Breast epithelium (tissue), 4 donors: Measurements from ENCODE around the gene FNDC10. TPM values are rescaled to one million over a fixed set of nuclear protein-coding genes. Genes with fewer than 3 reads are reported as not detected.

Source experiments
- DNase-seq, 2 donors: peaks; one replicate each; pipeline ENCODE4 v3.0.0-alpha.2; 2019; ENCODE audit warnings: low spot score in 2 of 2
- H3K27ac ChIP-seq, 2 donors: fragments of 200-600 bp; sonication (generic) in 1 of 2; one replicate each; pipeline ENCODE4 v1.5.1; 2016 to 2019; ENCODE audit warnings: mild to moderate bottlenecking in 1 of 2
- H3K27me3 ChIP-seq, 2 donors: fragments of 200-600 bp; sonication (generic) in 1 of 2; one replicate each; pipeline versions ENCODE4 v1.5.1 to v1.6.0; 2017 to 2019; ENCODE audit warnings: control low read depth in 1 of 2, mild to moderate bottlenecking in 1 of 2
- H3K36me3 ChIP-seq: fragments of 200-600 bp; one replicate; pipeline ENCODE4 v1.5.1; 2019
- H3K4me1 ChIP-seq, 2 donors: fragments of 200-600 bp; sonication (generic); one replicate each; pipeline ENCODE4 v1.5.1; 2016 to 2019; ENCODE audit warnings: control low read depth in 1 of 2
- H3K4me3 ChIP-seq, 3 donors: fragments of 200-600 bp; sonication (generic); 1 replicate in 2 of 3; 2 replicates in 1 of 3; pipeline ENCODE4 v1.5.1; 2016 to 2019; ENCODE audit warnings: mild to moderate bottlenecking in 3 of 3, moderate library complexity in 2 of 3
- H3K9me3 ChIP-seq, 2 donors: fragments of 200-600 bp; sonication (generic) in 1 of 2; one replicate each; pipeline ENCODE4 v1.5.1; 2016 to 2019; ENCODE audit warnings: control low read depth in 1 of 2
- POLR2A ChIP-seq: fragments of 450-650 bp; IDR thresholded peaks from one replicate; pipeline ENCODE4 v1.6.1; 2016; ENCODE audit warnings: antibody characterized with exemption, mild to moderate bottlenecking, moderate library complexity
- POLR2AphosphoS5 ChIP-seq, 3 donors: sonication (generic); formaldehyde crosslinking; IDR thresholded peaks; one replicate each; pipeline ENCODE4 v1.6.1; 2017; ENCODE audit warnings: antibody characterized with exemption in 3 of 3
- intact Hi-C: fragments of 100-400 bp; cut with DNase I; formaldehyde crosslinking; loops from one replicate; pipeline ENCODE4 v1.15.1; 2023; ENCODE audit warnings: low total_unique reads
- total RNA-seq, 3 donors: library from RNA; depleted of rRNA; stranded (reverse); fragments of >200 nt; gene quantifications; one replicate each; pipeline ENCODE4 v1.1.0, GENCODE V29; 2016
- TF ChIP-seq, protein P1 (sequence below), 3 donors: fragments of 450-650 bp; IDR thresholded peaks; one replicate each; pipeline ENCODE4 v1.5.1; 2016 to 2017; ENCODE audit warnings: antibody characterized with exemption in 3 of 3, mild to moderate bottlenecking in 3 of 3, moderate library complexity in 3 of 3

Gene FNDC10
- total RNA-seq, 3 donors from 2014 or later = 0.48 to 2.9 (median 0.98) TPM

DNA sequence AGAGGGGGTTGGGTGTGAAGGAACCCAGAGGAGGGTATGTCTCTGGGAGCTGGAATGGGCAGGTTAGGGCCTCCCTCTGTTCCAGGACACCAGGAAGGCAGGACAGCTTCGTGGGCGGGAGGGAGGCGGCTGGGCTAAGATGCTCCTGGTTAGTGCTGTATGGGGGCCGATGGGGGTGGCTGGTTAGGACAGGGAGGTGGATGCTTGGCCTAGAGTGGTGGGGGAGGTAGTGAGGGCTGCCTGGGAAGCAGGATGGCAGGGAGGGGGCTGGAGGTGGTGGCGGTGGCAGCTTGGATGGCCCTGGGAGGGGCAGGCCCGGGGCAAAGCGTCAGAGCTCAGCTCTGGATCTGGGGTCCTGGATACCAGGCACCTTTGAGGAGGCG is 25.9 kb upstream of the FNDC10 start:
- Histone ChIP-seq H3K4me1 (no peaks in the 10 kb centered on the region), H3K27me3 (peaks cover 2 to 5% of the 10 kb centered on the region in 2 donors), H3K9me3 (no peaks in the 10 kb centered on the region), H3K36me3 (no peaks in the 10 kb centered on the region), H3K27ac (no peak overlapping the region), H3K4me3 (no peak overlapping the region)
- intact Hi-C loops = loop anchor here (5.0 kb wide), 1 partner anchor 1786 kb away; no protein-coding TSS in a partner anchor
- no peak for DNase-seq
- TF ChIP-seq POLR2A (no peak), POLR2AphosphoS5 (IDR thresholded peaks at IDR 0.05) (no peak)
- TF ChIP-seq, protein P1, sequence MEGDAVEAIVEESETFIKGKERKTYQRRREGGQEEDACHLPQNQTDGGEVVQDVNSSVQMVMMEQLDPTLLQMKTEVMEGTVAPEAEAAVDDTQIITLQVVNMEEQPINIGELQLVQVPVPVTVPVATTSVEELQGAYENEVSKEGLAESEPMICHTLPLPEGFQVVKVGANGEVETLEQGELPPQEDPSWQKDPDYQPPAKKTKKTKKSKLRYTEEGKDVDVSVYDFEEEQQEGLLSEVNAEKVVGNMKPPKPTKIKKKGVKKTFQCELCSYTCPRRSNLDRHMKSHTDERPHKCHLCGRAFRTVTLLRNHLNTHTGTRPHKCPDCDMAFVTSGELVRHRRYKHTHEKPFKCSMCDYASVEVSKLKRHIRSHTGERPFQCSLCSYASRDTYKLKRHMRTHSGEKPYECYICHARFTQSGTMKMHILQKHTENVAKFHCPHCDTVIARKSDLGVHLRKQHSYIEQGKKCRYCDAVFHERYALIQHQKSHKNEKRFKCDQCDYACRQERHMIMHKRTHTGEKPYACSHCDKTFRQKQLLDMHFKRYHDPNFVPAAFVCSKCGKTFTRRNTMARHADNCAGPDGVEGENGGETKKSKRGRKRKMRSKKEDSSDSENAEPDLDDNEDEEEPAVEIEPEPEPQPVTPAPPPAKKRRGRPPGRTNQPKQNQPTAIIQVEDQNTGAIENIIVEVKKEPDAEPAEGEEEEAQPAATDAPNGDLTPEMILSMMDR (IDR thresholded peaks at IDR 0.05) = no peak

- Histone ChIP-seq H3K9me3 (no peaks in the 10 kb centered on the region), H3K36me3 (no peaks in the 10 kb centered on the region), H3K4me1 (no peaks in the 10 kb centered on the region), H3K27ac (no peak overlapping the region), H3K4me3 (no peak overlapping the region), H3K27me3 (peaks cover 0 to under 1% of the 10 kb centered on the region in 2 donors)
- TF ChIP-seq, protein P1 (IDR thresholded peaks at IDR 0.05) = no peak
- TF ChIP-seq POLR2A (no peak), POLR2AphosphoS5 (IDR thresholded peaks at IDR 0.05) (no peak)
- DNase-seq = no peak
- intact Hi-C loops = loop anchor here (5.0 kb wide), 1 partner anchor 1787 kb away; no protein-coding TSS in a partner anchor
Observed at GRCh38 chr1:1625404-1625775, 25.5 kb upstream of the FNDC10 start.

DNA sequence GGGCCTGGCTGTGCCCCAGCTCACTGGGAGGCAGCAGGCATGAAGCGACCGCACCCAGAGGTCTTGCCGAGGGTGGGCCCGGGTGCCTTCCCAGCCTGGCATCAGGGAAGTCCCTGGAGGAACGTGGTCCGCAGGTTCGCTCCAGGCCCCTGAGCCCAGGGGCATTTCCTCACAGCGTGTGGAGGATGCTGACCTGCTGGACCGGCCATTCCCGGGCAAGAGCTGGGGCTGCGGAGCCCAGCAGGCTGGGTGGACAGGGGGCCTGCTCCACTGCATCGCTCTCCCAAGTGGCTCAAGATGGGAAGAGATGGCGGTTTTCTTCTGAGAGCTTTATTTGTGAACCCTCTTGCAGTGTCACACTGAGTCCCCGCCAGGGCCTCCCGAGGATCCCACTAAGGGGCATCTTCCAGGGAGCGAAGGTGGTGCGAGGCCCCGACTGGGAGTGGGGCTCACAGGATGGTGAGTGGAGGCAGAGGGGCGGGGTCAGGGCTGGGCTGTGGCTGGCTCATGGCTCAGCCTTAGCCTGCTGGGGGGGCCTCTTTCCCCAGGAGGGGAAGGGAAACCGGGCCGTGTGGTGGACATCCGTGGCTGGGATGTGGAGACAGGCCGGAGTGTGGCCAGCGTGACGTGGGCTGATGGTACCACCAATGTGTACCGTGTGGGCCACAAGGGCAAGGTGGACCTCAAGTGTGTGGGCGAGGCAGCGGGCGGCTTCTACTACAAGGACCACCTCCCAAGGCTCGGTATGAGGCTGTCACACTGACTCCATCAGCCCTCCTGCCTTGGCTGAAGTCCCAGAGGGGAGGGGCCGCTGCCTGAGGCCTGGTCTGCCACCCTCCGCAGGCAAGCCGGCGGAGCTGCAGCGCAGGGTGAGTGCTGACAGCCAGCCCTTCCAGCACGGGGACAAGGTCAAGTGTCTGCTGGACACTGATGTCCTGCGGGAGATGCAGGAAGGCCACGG is 24.8 kb upstream of the FNDC10 start:
- H3K4me1 ChIP-seq = no peaks in the 10 kb centered on the region
- no peak overlapping the region for H3K4me3 ChIP-seq
- no peaks in the 10 kb centered on the region for H3K9me3 ChIP-seq
- no peaks in the 10 kb centered on the region for H3K27me3 ChIP-seq
- TF ChIP-seq, protein P1 (IDR thresholded peaks at IDR 0.05) = no peak
- TF ChIP-seq POLR2AphosphoS5 (IDR thresholded peaks at IDR 0.05) = no peak
- no peak for TF ChIP-seq POLR2A
- intact Hi-C loops = loop anchor here (5.0 kb wide), 1 partner anchor 1788 kb away; no protein-coding TSS in a partner anchor
- H3K27ac ChIP-seq = no peak overlapping the region
- no peaks in the 10 kb centered on the region for H3K36me3 ChIP-seq
- DNase-seq = no peak

DNA sequence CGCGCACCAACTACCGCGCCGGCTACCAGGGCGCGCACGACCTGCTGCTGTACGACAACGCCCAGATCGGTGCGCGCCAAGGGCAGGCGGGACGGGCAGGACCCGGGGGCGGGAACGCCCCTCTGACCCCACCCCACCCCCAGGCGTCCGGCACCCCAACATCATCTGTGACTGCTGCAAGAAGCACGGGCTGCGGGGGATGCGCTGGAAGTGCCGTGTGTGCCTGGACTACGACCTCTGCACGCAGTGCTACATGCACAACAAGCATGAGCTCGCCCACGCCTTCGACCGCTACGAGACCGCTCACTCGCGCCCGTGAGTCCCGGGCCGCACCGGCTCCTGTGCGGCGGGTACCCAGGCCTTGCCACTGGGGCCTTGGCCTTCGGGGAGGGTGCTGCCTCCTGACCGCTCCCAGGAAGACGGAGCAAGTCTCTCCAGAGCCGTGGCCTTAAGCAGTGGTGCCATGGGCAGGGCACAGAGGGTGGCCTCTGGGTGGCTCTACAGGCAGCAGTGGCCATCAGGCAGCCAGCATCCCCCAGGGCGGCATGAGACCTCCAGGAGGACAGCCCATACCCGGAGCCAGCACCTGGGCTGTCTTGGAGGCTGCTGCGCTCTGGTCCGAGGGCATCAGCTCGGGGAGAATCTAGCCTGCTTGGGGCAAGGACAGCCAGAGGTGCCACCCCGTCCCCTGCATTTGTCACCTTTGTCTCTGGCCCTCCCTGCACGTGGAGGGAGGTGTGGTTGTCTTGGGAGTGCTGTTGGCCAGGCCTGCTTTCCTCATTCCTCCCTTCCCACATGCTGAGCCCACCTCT is 23.9 kb upstream of the FNDC10 start:
- DNase-seq = no peak
- no peak overlapping the region for H3K27ac ChIP-seq
- TF ChIP-seq, protein P1 (IDR thresholded peaks at IDR 0.05) = no peak
- TF ChIP-seq POLR2A (no peak), POLR2AphosphoS5 (IDR thresholded peaks at IDR 0.05) (no peak)
- H3K9me3 ChIP-seq = no peaks in the 10 kb centered on the region
- H3K36me3 ChIP-seq = no peaks in the 10 kb centered on the region
- intact Hi-C loops = no loop called here
- no peaks in the 10 kb centered on the region for H3K4me1 ChIP-seq
- H3K4me3 ChIP-seq = no peak overlapping the region
- no peaks in the 10 kb centered on the region for H3K27me3 ChIP-seq
